Karpas-422 (cell line): ENCODE results near the gene SDCBP2. TPM values are rescaled to one million over a fixed set of nuclear protein-coding genes. Genes with fewer than 3 reads are reported as not detected.

Experiments
- DNase-seq: peaks from one replicate; pipeline ENCODE4 v3.0.0-alpha.2; 2015
- H2AFZ ChIP-seq: fragments of 200-600 bp; sonication (generic); 2 replicates; pipeline ENCODE4 v1.6.1; 2014; ENCODE audit warnings: antibody characterized with exemption, low read length, mixed read lengths
- H3K27ac ChIP-seq: fragments of 200-600 bp; sonication (generic); 2 replicates; pipeline ENCODE4 v1.5.1; 2014; ENCODE audit warnings: mild to moderate bottlenecking, low read length, moderate library complexity
- H3K27me3 ChIP-seq: fragments of 200-600 bp; sonication (generic); 2 replicates; pipeline ENCODE4 v1.6.1; 2014; ENCODE audit warnings: low read length, mixed read lengths
- H3K36me3 ChIP-seq: fragments of 200-600 bp; sonication (generic); 2 replicates; pipeline ENCODE4 v1.6.1; 2014; ENCODE audit warnings: low read length, mixed read lengths; ENCODE audit not compliant: insufficient read depth
- H3K4me1 ChIP-seq: fragments of 200-600 bp; sonication (generic); 2 replicates; pipeline ENCODE4 v1.6.1; 2014; ENCODE audit warnings: mild to moderate bottlenecking, low read length, mixed read lengths
- H3K4me2 ChIP-seq: fragments of 200-600 bp; sonication (generic); 2 replicates; pipeline ENCODE4 v1.6.1; 2014; ENCODE audit warnings: low read length, low read depth, mild to moderate bottlenecking; ENCODE audit not compliant: poor library complexity, severe bottlenecking
- H3K4me3 ChIP-seq: fragments of 200-600 bp; sonication (generic); 2 replicates; pipeline ENCODE4 v1.5.1; 2014; ENCODE audit warnings: mild to moderate bottlenecking, antibody characterized with exemption, low read length, mixed read lengths
- H3K79me2 ChIP-seq: fragments of 200-600 bp; sonication (generic); 2 replicates; pipeline ENCODE4 v1.6.1; 2014; ENCODE audit warnings: mild to moderate bottlenecking, low read length, mixed read lengths
- H3K9ac ChIP-seq: fragments of 200-600 bp; sonication (generic); 2 replicates; pipeline ENCODE4 v1.6.0; 2014; ENCODE audit warnings: low read length
- H3K9me2 ChIP-seq: fragments of 200-600 bp; sonication (generic), shearing (Covaris generic); replicated peaks from 2 replicates; pipeline ENCODE4 v1.6.0; 2014; ENCODE audit warnings: mild to moderate bottlenecking, low read length, moderate library complexity; ENCODE audit not compliant: insufficient read depth
- H3K9me3 ChIP-seq: fragments of 300-700, 200-600 bp; sonication (generic); 2 replicates; pipeline ENCODE4 v1.6.1; 2014; ENCODE audit warnings: low read length, mixed read lengths
- H4K20me1 ChIP-seq: fragments of 200-600 bp; sonication (generic); 2 replicates; pipeline ENCODE4 v1.6.1; 2014; ENCODE audit warnings: mild to moderate bottlenecking, antibody characterized with exemption, low read length, low read depth; ENCODE audit not compliant: insufficient read depth
- total RNA-seq: library from RNA; depleted of rRNA; stranded (reverse); fragments of >200 nt; shearing (Covaris generic); gene quantifications from 2 replicates; pipeline ENCODE4 v1.2.3, GENCODE V29; 2014; ENCODE audit warnings: low replicate concordance

Gene SDCBP2
- total RNA-seq, 1 experiment from 2014 or later: not detected

- Histone ChIP-seq H3K4me1 (peaks cover 32% of the 10 kb centered on the region), H4K20me1 (peaks cover 40% of the 10 kb centered on the region), H2AFZ (no peak overlapping the region), H3K36me3 (peaks cover 41% of the 10 kb centered on the region), H3K27me3 (no peaks in the 10 kb centered on the region), H3K9ac (no peak overlapping the region), H3K4me3 (no peak overlapping the region), H3K4me2 (no peak overlapping the region), H3K9me2 (no peaks in the 10 kb centered on the region), H3K9me3 (no peaks in the 10 kb centered on the region), H3K79me2 (peaks cover 92% of the 10 kb centered on the region), H3K27ac (no peak overlapping the region)
- no peak for DNase-seq
These were observed 45.3 kb upstream of the SDCBP2 start for GRCh38 chr20:1374246-1374645.

- Histone ChIP-seq H3K9ac (no peak overlapping the region), H3K27me3 (no peaks in the 10 kb centered on the region), H3K4me3 (no peak overlapping the region), H2AFZ (no peak overlapping the region), H4K20me1 (peaks cover 37% of the 10 kb centered on the region), H3K27ac (no peak overlapping the region), H3K79me2 (peaks cover 88% of the 10 kb centered on the region), H3K4me1 (peaks cover 26% of the 10 kb centered on the region), H3K4me2 (no peak overlapping the region), H3K9me3 (no peaks in the 10 kb centered on the region), H3K36me3 (peaks cover 41% of the 10 kb centered on the region), H3K9me2 (no peaks in the 10 kb centered on the region)
- no peak for DNase-seq
These were observed 44.7 kb upstream of the SDCBP2 start for GRCh38 chr20:1373614-1374013.

- Histone ChIP-seq H3K4me3 (no peak overlapping the region), H3K9me3 (no peaks in the 10 kb centered on the region), H3K79me2 (peaks cover 88% of the 10 kb centered on the region), H3K9ac (no peak overlapping the region), H3K27me3 (no peaks in the 10 kb centered on the region), H2AFZ (no peak overlapping the region), H3K9me2 (no peaks in the 10 kb centered on the region), H3K36me3 (peaks cover 43% of the 10 kb centered on the region), H3K4me2 (no peak overlapping the region), H3K4me1 (peaks cover 20% of the 10 kb centered on the region), H4K20me1 (peaks cover 32% of the 10 kb centered on the region), H3K27ac (no peak overlapping the region)
- DNase-seq: no peak
These were observed 44.1 kb upstream of the SDCBP2 start for GRCh38 chr20:1373036-1373435.

GRCh38 chr20:1371830-1372539, 43.0 kb upstream of the SDCBP2 start:
- Histone ChIP-seq H3K9me3 (no peaks in the 10 kb centered on the region), H3K9me2 (no peaks in the 10 kb centered on the region), H3K79me2 (peaks cover 87% of the 10 kb centered on the region), H3K27me3 (no peaks in the 10 kb centered on the region), H3K4me1 (peaks cover 10% of the 10 kb centered on the region), H3K4me3 (no peak overlapping the region), H3K27ac (no peak overlapping the region), H3K4me2 (no peak overlapping the region), H2AFZ (no peak overlapping the region), H3K36me3 (peaks cover 53% of the 10 kb centered on the region), H3K9ac (no peak overlapping the region), H4K20me1 (peaks cover 27% of the 10 kb centered on the region)
- no peak for DNase-seq

GRCh38 chr20:1371202-1371782, 42.4 kb upstream of the SDCBP2 start:
- H3K36me3 ChIP-seq: peaks cover 52% of the 10 kb centered on the region
- H4K20me1 ChIP-seq: peaks cover 22% of the 10 kb centered on the region
- H3K4me3 ChIP-seq: no peak overlapping the region

GRCh38 chr20:1370548-1371110, 41.7 kb upstream of the SDCBP2 start:
- Histone ChIP-seq H4K20me1 (peaks cover 16% of the 10 kb centered on the region; the same call in 1 of the 2 replicates), H3K9me2 (no peaks in the 10 kb centered on the region), H3K36me3 (peaks cover 45% of the 10 kb centered on the region), H3K9me3 (no peaks in the 10 kb centered on the region), H3K4me2 (no peak overlapping the region), H3K79me2 (peaks cover 79% of the 10 kb centered on the region), H3K4me3 (no peak overlapping the region), H3K9ac (no peak overlapping the region), H3K4me1 (no peaks in the 10 kb centered on the region), H2AFZ (no peak overlapping the region), H3K27me3 (no peaks in the 10 kb centered on the region), H3K27ac (no peak overlapping the region)
- DNase-seq: no peak

More at GRCh38 chr20:1371202-1371782, 42.4 kb upstream of the SDCBP2 start:
- Histone ChIP-seq H3K9me3 (no peaks in the 10 kb centered on the region), H3K4me1 (peaks cover 4% of the 10 kb centered on the region), H3K27ac (no peak overlapping the region), H3K79me2 (peaks cover 80% of the 10 kb centered on the region), H3K4me2 (no peak overlapping the region), H3K9me2 (no peaks in the 10 kb centered on the region), H2AFZ (no peak overlapping the region), H3K27me3 (no peaks in the 10 kb centered on the region), H3K9ac (no peak overlapping the region)
- no peak for DNase-seq

- H3K9ac ChIP-seq: no peak overlapping the region
- no peak overlapping the region for H3K4me3 ChIP-seq
- no peak overlapping the region for H3K4me2 ChIP-seq
- H3K79me2 ChIP-seq: peaks cover 76% of the 10 kb centered on the region
- 0 out of 2 replicates have a peak, but pooled peaks cover 13% of the 10 kb centered on the region for H4K20me1 ChIP-seq
- H3K36me3 ChIP-seq: peaks cover 42% of the 10 kb centered on the region
- no peak for DNase-seq
- H3K9me2 ChIP-seq: no peaks in the 10 kb centered on the region
- H3K27me3 ChIP-seq: no peaks in the 10 kb centered on the region
- H3K4me1 ChIP-seq: no peaks in the 10 kb centered on the region
- no peak overlapping the region for H3K27ac ChIP-seq
- H2AFZ ChIP-seq: no peak overlapping the region
- no peaks in the 10 kb centered on the region for H3K9me3 ChIP-seq
These were observed 41.0 kb upstream of the SDCBP2 start for GRCh38 chr20:1369970-1370369.

GRCh38 chr20:1368448-1369199, 39.7 kb upstream of the SDCBP2 start:
- Histone ChIP-seq H3K4me3 (no peak overlapping the region), H3K79me2 (peaks cover 63% of the 10 kb centered on the region), H4K20me1 (0 out of 2 replicates have a peak, but pooled peaks cover 9% of the 10 kb centered on the region), H3K36me3 (peaks cover 33% of the 10 kb centered on the region), H2AFZ (no peak overlapping the region), H3K27me3 (no peaks in the 10 kb centered on the region), H3K27ac (no peak overlapping the region), H3K9ac (no peak overlapping the region), H3K4me1 (no peaks in the 10 kb centered on the region), H3K9me3 (no peaks in the 10 kb centered on the region), H3K4me2 (no peak overlapping the region), H3K9me2 (no peaks in the 10 kb centered on the region)
- no peak for DNase-seq
